GM23248 (cell line): Measurements from ENCODE around the gene PLD1. TPM values are rescaled to one million over a fixed set of nuclear protein-coding genes. Genes with fewer than 3 reads are reported as not detected.

ENCODE experiments used
- DNase-seq: peaks from one replicate; pipeline ENCODE4 v3.0.0-alpha.2; 2015
- H2AFZ ChIP-seq: fragments of 200-600 bp; sonication (generic); 2 replicates; pipeline ENCODE4 v1.6.1; 2016; ENCODE audit warnings: antibody characterized with exemption
- H3F3A ChIP-seq: fragments of 200-600 bp; sonication (generic); 2 replicates; pipeline ENCODE4 v1.6.1; 2016; ENCODE audit warnings: mild to moderate bottlenecking, antibody characterized with exemption, mixed run types; ENCODE audit not compliant: insufficient read depth
- H3K27ac ChIP-seq: fragments of 200-600 bp; sonication (generic); 2 replicates; pipeline ENCODE4 v1.5.1; 2016; ENCODE audit warnings: mild to moderate bottlenecking
- H3K27me3 ChIP-seq: fragments of 200-600 bp; sonication (generic); replicated peaks from 2 replicates; pipeline ENCODE4 v1.6.1; 2016; ENCODE audit warnings: mild to moderate bottlenecking; ENCODE audit not compliant: insufficient read depth
- H3K36me3 ChIP-seq: fragments of 200-600 bp; sonication (generic); 2 replicates; pipeline ENCODE4 v1.6.1; 2016; ENCODE audit warnings: low read depth, mild to moderate bottlenecking
- H3K4me1 ChIP-seq: fragments of 200-600 bp; sonication (generic); 2 replicates; pipeline ENCODE4 v1.6.1; 2016; ENCODE audit warnings: mild to moderate bottlenecking; ENCODE audit not compliant: insufficient read depth
- H3K4me2 ChIP-seq: fragments of 200-600 bp; sonication (generic); one replicate; pipeline ENCODE4 v1.6.1; 2016; ENCODE audit warnings: mild to moderate bottlenecking; ENCODE audit not compliant: unreplicated experiment
- H3K4me3 ChIP-seq: fragments of 200-600 bp; sonication (generic); 2 replicates; pipeline ENCODE4 v1.5.1; 2016; ENCODE audit warnings: mild to moderate bottlenecking
- H3K79me2 ChIP-seq: fragments of 200-600 bp; sonication (generic); 2 replicates; pipeline ENCODE4 v1.6.1; 2016; ENCODE audit warnings: mild to moderate bottlenecking; ENCODE audit not compliant: insufficient read depth
- H3K9ac ChIP-seq: fragments of 200-600 bp; sonication (generic); 2 replicates; pipeline ENCODE4 v1.6.1; 2016; ENCODE audit warnings: mild to moderate bottlenecking
- H3K9me2 ChIP-seq: fragments of 200-600 bp; sonication (generic); 2 replicates; pipeline ENCODE4 v1.6.1; 2016; ENCODE audit warnings: mixed run types, mild to moderate bottlenecking, moderate library complexity; ENCODE audit not compliant: insufficient read depth
- H3K9me3 ChIP-seq: fragments of 200-600 bp; sonication (generic); one replicate; pipeline ENCODE4 v1.6.1; 2017; ENCODE audit warnings: low read depth
- H4K20me1 ChIP-seq: fragments of 200-600 bp; sonication (generic); 2 replicates; pipeline ENCODE4 v1.6.0; 2016; ENCODE audit not compliant: insufficient read depth
- EZH2 ChIP-seq: fragments of 200-600 bp; sonication (generic); IDR thresholded peaks from 2 replicates; pipeline ENCODE4 v1.6.1; 2018; ENCODE audit warnings: antibody characterized with exemption, mild to moderate bottlenecking; ENCODE audit not compliant: insufficient read depth, poor library complexity, severe bottlenecking
- EZH2phosphoT487 ChIP-seq: fragments of 200-600 bp; sonication (generic); IDR thresholded peaks from 2 replicates; pipeline ENCODE4 v1.6.1; 2018; ENCODE audit warnings: antibody characterized with exemption, moderate library complexity, mild to moderate bottlenecking, low read depth; ENCODE audit not compliant: insufficient read depth
- WGBS, 2 experiments: methylation state at CpG; one replicate each; pipeline ENCODE4 v1.1.6; 2015 to 2017; ENCODE audit warnings: low lambda C conversion rate in 2 of 2, low coverage in 1 of 2; ENCODE audit errors: missing lambda C conversion rate in 2 of 2; 5-methylcytosine and 5-hydroxymethylcytosine counted together
- in situ Hi-C: fragments of 300-500 bp; cut with MboI; formaldehyde crosslinking; loops from 2 replicates; pipeline ENCODE4 v1.15.0; 2020
- polyA plus RNA-seq: library from polyadenylated mRNA; unstranded; fragments of >200 nt; fragmentation: Nextera tagmentation; extraction: Ambion mirVana; gene quantifications from 2 replicates; pipeline ENCODE4 v1.2.1, GENCODE V29; 2016
- total RNA-seq: library from RNA; depleted of rRNA; stranded (reverse); fragments of >200 nt; shearing (Covaris generic); gene quantifications from 2 replicates; pipeline ENCODE4 v1.2.3, GENCODE V29; 2014; rRNA removed

Gene PLD1
- total and polyA plus RNA-seq, 2 experiments from 2014 or later = 3.0 to 4.6 TPM

DNA sequence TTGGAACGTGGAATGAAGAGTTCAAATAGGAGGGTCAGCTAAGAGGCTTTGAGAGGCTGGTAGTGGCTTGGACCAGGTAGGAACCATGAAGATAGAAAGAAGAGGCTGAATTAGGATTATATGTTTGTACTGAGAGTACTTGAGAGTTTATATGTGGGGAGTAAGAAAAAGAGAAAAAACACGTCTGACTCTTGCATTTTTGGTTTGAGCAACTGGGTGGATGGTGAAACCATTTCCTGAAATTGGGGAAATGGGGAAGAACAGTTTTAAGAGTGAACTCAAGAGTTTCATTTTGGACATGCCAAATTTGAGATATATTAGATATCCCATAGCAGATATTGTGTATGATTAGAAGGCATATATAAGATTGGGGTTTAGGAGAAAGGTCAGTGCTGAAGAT lies 257.2 kb downstream of the PLD1 start:
- Histone ChIP-seq H3K9me2 (no peaks in the 10 kb centered on the region), H3K9ac (no peak overlapping the region), H3K4me2 (no peak overlapping the region), H4K20me1 (no peaks in the 10 kb centered on the region), H2AFZ (no peak overlapping the region), H3K4me1 (no peaks in the 10 kb centered on the region), H3K4me3 (no peak overlapping the region), H3K27me3 (no peaks in the 10 kb centered on the region), H3K27ac (no peak overlapping the region), H3K36me3 (no peaks in the 10 kb centered on the region), H3F3A (no peaks in the 10 kb centered on the region), H3K9me3 (no peaks in the 10 kb centered on the region), H3K79me2 (no peaks in the 10 kb centered on the region)
- in situ Hi-C loops = loop anchor here (25.0 kb wide), 2 partner anchors 366 to 491 kb away; no protein-coding TSS in a partner anchor
- DNase-seq = no peak
- no peak for TF ChIP-seq EZH2phosphoT487
- 88 to 89% methylated on average over 2 of the region's 2 CpGs for WGBS, 2 experiments

DNA sequence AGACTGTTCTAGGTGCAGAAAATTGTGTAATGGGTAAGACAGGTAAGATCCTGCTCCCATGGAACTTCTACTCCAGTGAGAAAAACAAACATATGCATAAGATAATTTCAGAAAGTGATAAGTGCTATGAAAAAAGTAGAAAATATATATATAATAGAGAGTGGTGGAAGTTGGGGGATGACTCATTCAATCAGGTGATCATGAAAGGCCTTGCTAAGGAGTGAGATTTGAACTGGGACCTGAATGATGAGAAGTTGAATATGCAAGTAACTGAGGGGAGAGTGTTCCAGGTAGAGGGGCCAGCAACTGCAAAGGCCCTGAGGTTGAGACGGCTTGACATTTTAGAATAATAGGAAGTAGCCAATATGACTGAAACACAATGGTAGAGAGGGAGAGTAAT lies 257.8 kb downstream of the PLD1 start:
- Histone ChIP-seq H3K9me3 (no peaks in the 10 kb centered on the region), H3K4me3 (no peak overlapping the region), H3K27ac (no peak overlapping the region), H3K79me2 (no peaks in the 10 kb centered on the region), H3K4me2 (no peak overlapping the region), H4K20me1 (no peaks in the 10 kb centered on the region), H2AFZ (no peak overlapping the region), H3F3A (no peaks in the 10 kb centered on the region), H3K9ac (no peak overlapping the region), H3K27me3 (no peaks in the 10 kb centered on the region), H3K4me1 (no peaks in the 10 kb centered on the region), H3K36me3 (no peaks in the 10 kb centered on the region), H3K9me2 (no peaks in the 10 kb centered on the region)
- in situ Hi-C loops = loop anchor here (25.0 kb wide), 2 partner anchors 365 to 490 kb away; no protein-coding TSS in a partner anchor
- TF ChIP-seq EZH2 = no peak
- no peak for TF ChIP-seq EZH2phosphoT487
- no peak for DNase-seq
- WGBS, 2 experiments = 85 to 90% methylated on average over 1 of the region's 1 CpG

DNA sequence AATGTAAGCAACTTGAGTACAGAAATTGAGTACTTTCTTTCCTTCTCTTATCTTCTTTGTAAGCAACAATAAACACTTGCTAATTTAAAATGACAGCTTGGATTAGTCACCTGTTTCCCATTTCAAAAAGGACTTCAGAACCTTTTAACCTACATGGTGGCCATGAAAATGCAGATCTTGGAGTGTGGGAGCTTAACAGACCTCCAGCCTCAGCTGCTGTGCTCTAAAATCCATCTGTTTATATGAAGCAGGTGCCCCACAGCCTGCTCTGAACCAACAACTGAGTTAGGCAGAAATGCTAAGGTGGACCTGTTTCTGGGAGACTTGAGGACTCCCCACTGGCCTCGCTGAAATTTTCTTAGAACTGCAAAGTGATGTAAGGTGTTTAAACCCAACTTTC lies 259.0 kb downstream of the PLD1 start:
- H3K9me2 ChIP-seq = no peaks in the 10 kb centered on the region
- no peak overlapping the region for H3K9ac ChIP-seq
- H3K36me3 ChIP-seq = no peaks in the 10 kb centered on the region
- DNase-seq = no peak
- no peaks in the 10 kb centered on the region for H4K20me1 ChIP-seq
- in situ Hi-C loops = loop anchor here (25.0 kb wide), 2 partner anchors 364 to 489 kb away; no protein-coding TSS in a partner anchor
- TF ChIP-seq EZH2phosphoT487 = no peak
- no peak for TF ChIP-seq EZH2
- H2AFZ ChIP-seq = no peak overlapping the region
- H3K9me3 ChIP-seq = no peaks in the 10 kb centered on the region
- WGBS, 2 experiments = 74 to 94% methylated on average over 1 of the region's 1 CpG
- H3K4me2 ChIP-seq = no peak overlapping the region
- no peaks in the 10 kb centered on the region for H3K4me1 ChIP-seq
- no peak overlapping the region for H3K27ac ChIP-seq
- no peaks in the 10 kb centered on the region for H3F3A ChIP-seq
- H3K4me3 ChIP-seq = no peak overlapping the region
- H3K27me3 ChIP-seq = no peaks in the 10 kb centered on the region
- no peaks in the 10 kb centered on the region for H3K79me2 ChIP-seq

Other genes with a start within 250 kb of the PLD1 start
- gene TMEM212, start 32.9 kb upstream of the PLD1 start, total RNA-seq = not detected in 2 replicates
- not detected in 2 replicates for gene TMEM212, start 32.9 kb upstream of the PLD1 start, polyA plus RNA-seq
- gene FNDC3B, start 229.1 kb upstream of the PLD1 start, total RNA-seq = 123 and 128 TPM in 2 replicates
- 85.5 and 95.7 TPM in 2 replicates for gene FNDC3B, start 229.1 kb upstream of the PLD1 start, polyA plus RNA-seq